ENCODE results near the gene DLK2.
"Not testable (repeated sequence)": the region's sequence is repeated elsewhere in the genome, so short reads cannot be mapped to it uniquely, and the experiment has no call there.

Gene DLK2

GRCh38 chr6:43464337-43464736 lies 9.0 kb upstream of the DLK2 start:
- H3K9ac ChIP-seq (ENCODE audit: low read depth, low read length): no peak overlapping the region
- H3K27me3 ChIP-seq (ENCODE audit: insufficient read depth, low read length): peaks cover 19% of the 10 kb centered on the region

GRCh38 chr6:43461936-43462335 lies 6.6 kb upstream of the DLK2 start:
- H3K27me3 ChIP-seq (ENCODE audit: insufficient read depth, low read length): peaks cover 28% of the 10 kb centered on the region
- H3K36me3 ChIP-seq (ENCODE audit: insufficient read depth, low read depth, low read length): no peaks in the 10 kb centered on the region
- no peaks in the 10 kb centered on the region for H3K9me3 ChIP-seq (ENCODE audit: insufficient read depth, low read depth, low read length)
- no peaks in the 10 kb centered on the region for H3K4me1 ChIP-seq (ENCODE audit: insufficient read depth, low read length)
- H3K27ac ChIP-seq (ENCODE audit: low read length): no peak overlapping the region
- no peak overlapping the region for H3K4me3 ChIP-seq (ENCODE audit: low read length)
- no peak overlapping the region for H3K9ac ChIP-seq (ENCODE audit: low read depth, low read length)

More at GRCh38 chr6:43464337-43464736, 9.0 kb upstream of the DLK2 start:
- no peak overlapping the region for H3K4me3 ChIP-seq (ENCODE audit: low read length)
- no peaks in the 10 kb centered on the region for H3K36me3 ChIP-seq (ENCODE audit: insufficient read depth, low read depth, low read length)
- no peak overlapping the region for H3K27ac ChIP-seq (ENCODE audit: low read length)
- peaks cover 3% of the 10 kb centered on the region for H3K4me1 ChIP-seq (ENCODE audit: insufficient read depth, low read length)
- no peaks in the 10 kb centered on the region for H3K9me3 ChIP-seq (ENCODE audit: insufficient read depth, low read depth, low read length)

- Histone ChIP-seq H3K4me1 (ENCODE audit: insufficient read depth, low read length) (no peaks in the 10 kb centered on the region), H3K9ac (ENCODE audit: low read depth, low read length) (no peak overlapping the region), H3K36me3 (ENCODE audit: insufficient read depth, low read depth, low read length) (no peaks in the 10 kb centered on the region), H3K27me3 (ENCODE audit: insufficient read depth, low read length) (peaks cover 46% of the 10 kb centered on the region), H3K4me3 (ENCODE audit: low read length) (no peak overlapping the region), H3K27ac (ENCODE audit: low read length) (no peak overlapping the region), H3K9me3 (ENCODE audit: insufficient read depth, low read depth, low read length) (no peaks in the 10 kb centered on the region)
Measured at GRCh38 chr6:43460032-43460431, 4.7 kb upstream of the DLK2 start.

- Histone ChIP-seq H3K4me3 (ENCODE audit: low read length) (no peak overlapping the region), H3K36me3 (ENCODE audit: insufficient read depth, low read depth, low read length) (no peaks in the 10 kb centered on the region), H3K9ac (ENCODE audit: low read depth, low read length) (no peak overlapping the region)
Measured at GRCh38 chr6:43459535-43459934, 4.2 kb upstream of the DLK2 start.

GRCh38 chr6:43458154-43458553 lies 2.8 kb upstream of the DLK2 start:
- H3K9ac ChIP-seq (ENCODE audit: low read depth, low read length); H3K4me1 ChIP-seq (ENCODE audit: insufficient read depth, low read length); H3K27ac ChIP-seq (ENCODE audit: low read length); H3K4me3 ChIP-seq (ENCODE audit: low read length); H3K9me3 ChIP-seq (ENCODE audit: insufficient read depth, low read depth, low read length); H3K36me3 ChIP-seq (ENCODE audit: insufficient read depth, low read depth, low read length): not testable (repeated sequence)
- H3K27me3 ChIP-seq (ENCODE audit: insufficient read depth, low read length): peaks cover 59% of the 10 kb centered on the region

More at GRCh38 chr6:43459535-43459934, 4.2 kb upstream of the DLK2 start:
- no peaks in the 10 kb centered on the region for H3K9me3 ChIP-seq (ENCODE audit: insufficient read depth, low read depth, low read length)
- peaks cover 51% of the 10 kb centered on the region for H3K27me3 ChIP-seq (ENCODE audit: insufficient read depth, low read length)
- H3K27ac ChIP-seq (ENCODE audit: low read length): no peak overlapping the region
- no peaks in the 10 kb centered on the region for H3K4me1 ChIP-seq (ENCODE audit: insufficient read depth, low read length)

- H3K4me3 ChIP-seq (ENCODE audit: low read length): no peak overlapping the region
- H3K27ac ChIP-seq (ENCODE audit: low read length): no peak overlapping the region
- H3K27me3 ChIP-seq (ENCODE audit: insufficient read depth, low read length): peaks cover 58% of the 10 kb centered on the region
- H3K9ac ChIP-seq (ENCODE audit: low read depth, low read length): no peak overlapping the region
- no peaks in the 10 kb centered on the region for H3K36me3 ChIP-seq (ENCODE audit: insufficient read depth, low read depth, low read length)
- no peaks in the 10 kb centered on the region for H3K9me3 ChIP-seq (ENCODE audit: insufficient read depth, low read depth, low read length)
- H3K4me1 ChIP-seq (ENCODE audit: insufficient read depth, low read length): no peaks in the 10 kb centered on the region
Measured at GRCh38 chr6:43457643-43458042, 2.3 kb upstream of the DLK2 start.

- Histone ChIP-seq H3K9me3 (ENCODE audit: insufficient read depth, low read depth, low read length) (no peaks in the 10 kb centered on the region), H3K4me1 (ENCODE audit: insufficient read depth, low read length) (no peaks in the 10 kb centered on the region), H3K9ac (ENCODE audit: low read depth, low read length) (no peak overlapping the region), H3K27me3 (ENCODE audit: insufficient read depth, low read length) (peaks cover 46% of the 10 kb centered on the region), H3K36me3 (ENCODE audit: insufficient read depth, low read depth, low read length) (peaks cover 5% of the 10 kb centered on the region; the same call in 1 of the 2 replicates), H3K27ac (ENCODE audit: low read length) (no peak overlapping the region), H3K4me3 (ENCODE audit: low read length) (peak overlapping the region; percentile 64; the same call in 1 of the 2 replicates)
Measured at GRCh38 chr6:43454696-43455530, 435 bp downstream of the DLK2 start.

- peak overlapping the region; percentile 64; the same call in 1 of the 2 replicates for H3K4me3 ChIP-seq (ENCODE audit: low read length)
- no peaks in the 10 kb centered on the region for H3K4me1 ChIP-seq (ENCODE audit: insufficient read depth, low read length)
- H3K9me3 ChIP-seq (ENCODE audit: insufficient read depth, low read depth, low read length): no peaks in the 10 kb centered on the region
- peaks cover 12% of the 10 kb centered on the region for H3K36me3 ChIP-seq (ENCODE audit: insufficient read depth, low read depth, low read length)
- H3K27me3 ChIP-seq (ENCODE audit: insufficient read depth, low read length): peaks cover 40% of the 10 kb centered on the region
- no peak overlapping the region for H3K9ac ChIP-seq (ENCODE audit: low read depth, low read length)
- no peak overlapping the region for H3K27ac ChIP-seq (ENCODE audit: low read length)
Measured at GRCh38 chr6:43454290-43454695, 1.1 kb downstream of the DLK2 start.

GRCh38 chr6:43453831-43454230 lies 1.5 kb downstream of the DLK2 start:
- Histone ChIP-seq H3K27me3 (ENCODE audit: insufficient read depth, low read length) (peaks cover 38% of the 10 kb centered on the region), H3K36me3 (ENCODE audit: insufficient read depth, low read depth, low read length) (peaks cover 14% of the 10 kb centered on the region), H3K27ac (ENCODE audit: low read length) (no peak overlapping the region), H3K9ac (ENCODE audit: low read depth, low read length) (no peak overlapping the region), H3K4me1 (ENCODE audit: insufficient read depth, low read length) (no peaks in the 10 kb centered on the region), H3K4me3 (ENCODE audit: low read length) (no peak overlapping the region), H3K9me3 (ENCODE audit: insufficient read depth, low read depth, low read length) (no peaks in the 10 kb centered on the region)

- H3K4me3 ChIP-seq (ENCODE audit: low read length): no peak overlapping the region
- no peak overlapping the region for H3K27ac ChIP-seq (ENCODE audit: low read length)
- no peaks in the 10 kb centered on the region for H3K9me3 ChIP-seq (ENCODE audit: insufficient read depth, low read depth, low read length)
- peaks cover 24% of the 10 kb centered on the region for H3K36me3 ChIP-seq (ENCODE audit: insufficient read depth, low read depth, low read length)
- H3K9ac ChIP-seq (ENCODE audit: low read depth, low read length): no peak overlapping the region
- H3K27me3 ChIP-seq (ENCODE audit: insufficient read depth, low read length): peaks cover 38% of the 10 kb centered on the region
- no peaks in the 10 kb centered on the region for H3K4me1 ChIP-seq (ENCODE audit: insufficient read depth, low read length)
Measured at GRCh38 chr6:43452896-43453295, 2.5 kb downstream of the DLK2 start.

GRCh38 chr6:43451939-43452338 lies 3.4 kb downstream of the DLK2 start:
- no peak overlapping the region for H3K27ac ChIP-seq (ENCODE audit: low read length)
- peaks cover 27% of the 10 kb centered on the region for H3K36me3 ChIP-seq (ENCODE audit: insufficient read depth, low read depth, low read length)
- no peak overlapping the region for H3K9ac ChIP-seq (ENCODE audit: low read depth, low read length)
- H3K27me3 ChIP-seq (ENCODE audit: insufficient read depth, low read length): peaks cover 31% of the 10 kb centered on the region
- H3K4me3 ChIP-seq (ENCODE audit: low read length): no peak overlapping the region
- no peaks in the 10 kb centered on the region for H3K9me3 ChIP-seq (ENCODE audit: insufficient read depth, low read depth, low read length)
- no peaks in the 10 kb centered on the region for H3K4me1 ChIP-seq (ENCODE audit: insufficient read depth, low read length)

GRCh38 chr6:43451348-43451747 lies 4.0 kb downstream of the DLK2 start:
- Histone ChIP-seq H3K4me1 (ENCODE audit: insufficient read depth, low read length) (no peaks in the 10 kb centered on the region), H3K9ac (ENCODE audit: low read depth, low read length) (no peak overlapping the region), H3K27me3 (ENCODE audit: insufficient read depth, low read length) (peaks cover 25% of the 10 kb centered on the region), H3K9me3 (ENCODE audit: insufficient read depth, low read depth, low read length) (no peaks in the 10 kb centered on the region), H3K4me3 (ENCODE audit: low read length) (no peak overlapping the region), H3K36me3 (ENCODE audit: insufficient read depth, low read depth, low read length) (peaks cover 27% of the 10 kb centered on the region), H3K27ac (ENCODE audit: low read length) (no peak overlapping the region)

Data from iPS-20b (cell line).